CD4-positive, alpha-beta T cell treated with Interleukin-4 for 4 hours (primary cell): ENCODE data around the gene DFFA.
A peak's percentile ranks its signal among the peaks of the same experiment; 100 is the strongest.
"Not testable (repeated sequence)": the region's sequence is repeated elsewhere in the genome, so short reads cannot be mapped to it uniquely, and the experiment has no call there.

Experiments
- DNase-seq: peaks from one replicate; pipeline ENCODE4 v3.0.0-alpha.2; 2020

Gene DFFA, protein sequence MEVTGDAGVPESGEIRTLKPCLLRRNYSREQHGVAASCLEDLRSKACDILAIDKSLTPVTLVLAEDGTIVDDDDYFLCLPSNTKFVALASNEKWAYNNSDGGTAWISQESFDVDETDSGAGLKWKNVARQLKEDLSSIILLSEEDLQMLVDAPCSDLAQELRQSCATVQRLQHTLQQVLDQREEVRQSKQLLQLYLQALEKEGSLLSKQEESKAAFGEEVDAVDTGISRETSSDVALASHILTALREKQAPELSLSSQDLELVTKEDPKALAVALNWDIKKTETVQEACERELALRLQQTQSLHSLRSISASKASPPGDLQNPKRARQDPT

DNA sequence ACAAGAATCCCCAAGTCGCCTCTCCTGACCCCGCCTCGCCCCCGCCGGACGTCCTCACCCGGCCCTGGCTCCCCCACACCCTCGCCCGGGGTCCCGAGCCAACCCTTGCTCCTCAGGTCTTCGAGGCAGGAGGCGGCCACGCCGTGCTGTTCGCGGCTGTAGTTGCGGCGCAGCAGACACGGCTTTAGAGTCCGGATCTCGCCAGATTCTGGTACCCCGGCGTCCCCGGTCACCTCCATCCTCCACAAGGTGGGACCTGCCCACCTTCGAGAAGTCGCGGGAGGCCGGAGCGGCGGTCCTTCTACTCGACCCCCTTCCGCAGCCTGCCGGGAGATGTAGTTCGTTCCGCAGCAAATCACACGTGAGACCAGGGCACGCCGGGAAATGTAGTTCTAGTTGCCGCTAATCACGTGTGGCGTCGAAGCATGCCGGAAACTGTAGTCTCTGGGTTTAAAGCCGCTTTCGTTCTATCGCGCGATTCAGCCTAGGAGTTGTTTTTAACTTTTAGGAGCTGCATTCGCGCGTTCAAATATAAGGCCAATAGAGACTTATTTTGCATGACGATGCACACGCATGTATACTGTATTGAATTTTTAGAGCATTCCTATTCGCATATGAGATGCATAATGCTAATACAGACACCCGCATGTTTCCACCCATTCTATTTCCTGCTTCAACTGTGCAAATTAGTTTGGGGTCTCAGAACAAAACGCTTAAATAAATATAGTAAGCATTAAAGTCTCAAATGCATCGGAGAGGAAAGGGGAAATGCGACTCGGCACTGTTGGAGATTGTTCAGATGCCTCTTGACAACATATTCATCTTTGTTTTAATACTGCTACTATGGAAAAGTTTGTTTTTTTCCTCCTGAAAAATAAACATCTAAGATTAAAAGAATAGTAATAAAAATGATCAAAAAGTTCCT lies at the start of gene DFFA:
Gene DFFA, minus strand, starts transcription at position 310 of the 925 bp plus-strand sequence. Its CDS starts 71 bp downstream, at position 239.
- DNase-seq: peak; percentile 92

DNA sequence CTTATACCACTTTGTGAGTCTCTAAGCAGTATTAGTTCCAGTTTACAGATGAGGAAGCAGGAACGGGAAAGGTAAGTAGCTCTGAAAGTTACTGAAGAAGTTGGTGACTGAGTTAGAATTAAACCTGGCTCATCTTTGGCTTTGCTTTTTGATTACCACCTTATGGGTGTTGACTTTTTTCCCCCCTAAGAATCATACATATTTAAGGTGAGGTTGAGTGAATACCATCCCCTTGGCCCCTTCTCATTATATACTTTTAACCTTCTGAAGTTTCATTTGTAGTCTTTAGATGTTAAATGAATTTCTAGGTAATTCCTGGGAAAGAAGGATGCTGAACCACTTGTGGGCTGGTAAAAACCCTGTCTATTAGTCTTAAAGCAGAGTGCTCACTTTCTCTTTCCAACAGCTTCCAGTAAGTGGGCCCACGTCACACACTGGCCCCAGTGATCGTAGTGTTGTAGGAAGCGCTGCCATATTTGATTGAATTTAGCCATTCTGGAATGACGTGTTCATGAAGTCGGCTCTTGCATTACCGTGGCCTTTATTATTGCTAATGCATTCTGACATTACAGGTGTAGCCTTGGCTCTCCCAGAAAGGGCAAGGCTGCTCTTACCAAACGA lies 49.3 kb upstream of the DFFA start:
- no peak for DNase-seq

DNA sequence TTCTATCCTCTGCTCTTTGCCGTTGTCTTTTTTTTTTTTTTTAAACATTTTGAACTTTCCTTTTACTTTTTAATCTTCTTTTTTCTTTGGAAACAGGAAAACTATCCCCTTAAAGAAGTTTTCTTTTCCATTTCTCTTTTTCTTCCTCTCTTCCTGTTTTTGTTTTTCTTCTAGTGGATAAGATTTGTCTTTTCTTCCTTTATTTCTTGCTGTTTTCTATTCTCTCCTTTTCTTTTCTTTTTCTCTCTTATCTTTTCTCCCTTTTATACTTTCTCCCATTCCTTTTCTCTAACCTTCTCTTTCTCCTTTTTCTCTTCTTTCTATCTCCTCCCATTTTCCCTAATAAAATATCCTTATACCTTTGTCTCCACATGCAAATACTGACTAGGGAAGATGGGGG lies 48.6 kb upstream of the DFFA start:
- no peak for DNase-seq

DNA sequence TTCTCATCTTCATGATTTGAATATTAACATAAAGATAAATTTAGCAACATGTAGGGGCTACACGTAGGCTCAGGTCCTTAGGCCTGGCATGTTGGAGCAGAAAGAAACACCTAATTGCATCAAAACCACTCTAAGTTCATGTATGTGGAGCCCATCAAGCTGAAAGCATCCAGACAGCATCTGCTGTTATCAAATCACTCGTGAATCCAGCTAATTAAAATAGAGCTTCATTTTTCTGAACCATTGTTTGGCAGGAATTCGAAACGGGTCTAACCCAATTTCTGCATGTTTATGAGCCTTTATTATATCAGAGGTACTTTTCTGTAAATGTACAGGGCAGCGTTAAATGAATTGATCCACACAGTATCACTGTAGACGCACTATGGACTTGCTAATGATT lies 48.2 kb upstream of the DFFA start:
- DNase-seq: no peak

DNA sequence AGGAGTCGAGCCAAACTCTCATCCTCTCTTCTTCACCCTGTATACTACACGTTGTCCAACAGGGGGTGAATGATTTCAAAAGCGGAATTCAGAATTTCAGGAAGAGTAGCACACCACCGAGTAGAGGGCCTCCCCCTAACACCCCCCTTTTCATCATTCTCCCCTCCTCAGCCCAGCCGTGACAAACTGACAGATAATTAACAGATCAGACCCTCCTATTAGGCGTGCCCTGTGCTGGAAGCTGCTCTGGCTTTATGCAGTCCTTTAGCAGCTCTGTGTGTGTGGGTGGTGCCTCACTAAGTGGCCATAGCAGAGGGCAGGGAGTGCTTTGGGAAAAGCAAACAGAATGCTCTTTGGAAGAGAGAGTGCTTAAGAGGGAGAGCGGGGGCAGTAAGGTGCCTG lies 46.7 kb upstream of the DFFA start:
- no peak for DNase-seq

DNA sequence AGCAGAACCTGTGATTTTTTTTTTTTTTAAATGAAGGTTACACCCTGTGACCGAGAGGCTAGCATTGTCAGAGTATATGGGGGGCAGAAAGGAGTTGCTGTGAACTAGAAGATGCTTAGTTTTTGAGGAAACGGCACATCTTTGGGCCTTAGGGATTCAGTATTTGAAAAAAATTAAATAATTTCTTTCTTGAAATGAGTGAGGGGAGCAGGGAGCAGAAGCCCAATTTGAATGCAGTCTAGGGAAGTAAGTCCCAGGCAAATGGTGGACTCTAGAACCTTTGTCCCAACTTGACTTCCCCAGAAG lies 45.3 kb upstream of the DFFA start:
- no peak for DNase-seq

DNA sequence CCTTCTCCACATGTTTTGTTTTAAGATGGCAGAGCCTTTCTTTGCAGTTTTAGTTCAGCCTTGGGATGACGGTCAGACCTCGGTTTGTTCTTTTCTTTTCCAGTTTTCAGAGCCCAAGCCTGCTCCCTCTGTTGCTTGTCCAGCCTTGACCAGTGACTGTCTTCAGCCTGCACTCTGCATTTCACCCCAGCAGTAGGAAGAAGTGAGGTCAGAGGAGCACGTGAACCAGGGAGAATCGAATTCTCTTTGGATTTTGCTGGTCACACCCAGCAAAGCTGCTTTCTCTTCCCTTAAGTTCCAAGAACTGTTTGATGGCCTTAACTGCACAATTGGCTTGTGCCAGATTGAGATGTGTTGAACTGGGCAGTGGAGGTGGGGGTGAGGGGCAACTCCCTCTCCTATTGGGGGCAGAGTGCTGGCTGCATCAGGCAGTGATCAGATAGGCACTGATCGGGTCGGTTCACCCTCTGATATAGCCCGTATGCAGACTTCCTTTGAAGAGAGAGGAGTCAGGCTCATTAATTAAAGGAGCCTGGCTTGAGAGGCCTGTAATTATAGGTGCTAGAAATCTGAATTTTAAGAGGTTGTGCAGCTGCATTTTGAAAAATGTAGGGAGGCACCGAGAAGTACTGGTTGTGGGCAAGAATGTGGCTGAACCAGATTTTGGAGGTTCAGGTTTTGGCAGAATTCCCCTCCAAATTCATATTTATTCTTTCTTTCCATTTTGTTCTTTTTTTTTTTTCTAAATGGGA lies 44.8 kb upstream of the DFFA start:
- no peak for DNase-seq

DNA sequence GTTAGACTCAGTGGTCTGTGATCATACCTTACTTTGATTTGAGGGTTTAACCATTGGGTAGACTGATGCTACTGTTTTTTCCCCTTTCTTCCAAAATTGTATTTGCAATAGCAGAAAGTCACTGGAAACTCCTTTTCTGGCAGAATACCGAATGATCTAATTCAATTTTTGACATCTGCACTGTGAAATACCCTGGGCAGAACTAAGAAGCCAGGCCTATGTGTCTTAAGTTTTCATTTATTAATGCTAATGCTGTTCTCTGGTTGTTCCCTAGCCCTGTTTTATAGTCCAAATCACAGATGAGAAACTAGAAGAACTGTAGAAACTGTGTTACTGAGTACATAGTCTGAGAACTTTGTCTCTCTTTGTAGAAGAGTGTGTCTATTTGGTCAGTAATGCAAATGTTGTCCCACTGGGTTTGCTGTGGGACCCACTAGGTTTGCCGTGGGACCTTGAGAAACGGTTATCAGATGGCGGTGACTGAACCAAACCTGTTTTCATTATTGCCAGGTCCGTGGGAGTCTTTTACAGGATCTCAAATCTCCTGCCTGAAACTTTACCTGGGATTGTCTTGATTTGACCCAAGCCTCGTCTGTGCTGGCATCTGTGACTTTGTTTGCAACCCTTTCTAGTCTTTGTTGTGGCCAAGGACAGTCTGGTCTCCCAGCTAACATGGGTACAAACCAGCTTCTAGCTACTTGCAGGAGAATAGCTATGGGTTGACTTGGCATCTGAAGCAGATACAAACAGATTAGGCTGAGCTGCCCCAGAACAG lies 43.8 kb upstream of the DFFA start:
- DNase-seq: no peak

DNA sequence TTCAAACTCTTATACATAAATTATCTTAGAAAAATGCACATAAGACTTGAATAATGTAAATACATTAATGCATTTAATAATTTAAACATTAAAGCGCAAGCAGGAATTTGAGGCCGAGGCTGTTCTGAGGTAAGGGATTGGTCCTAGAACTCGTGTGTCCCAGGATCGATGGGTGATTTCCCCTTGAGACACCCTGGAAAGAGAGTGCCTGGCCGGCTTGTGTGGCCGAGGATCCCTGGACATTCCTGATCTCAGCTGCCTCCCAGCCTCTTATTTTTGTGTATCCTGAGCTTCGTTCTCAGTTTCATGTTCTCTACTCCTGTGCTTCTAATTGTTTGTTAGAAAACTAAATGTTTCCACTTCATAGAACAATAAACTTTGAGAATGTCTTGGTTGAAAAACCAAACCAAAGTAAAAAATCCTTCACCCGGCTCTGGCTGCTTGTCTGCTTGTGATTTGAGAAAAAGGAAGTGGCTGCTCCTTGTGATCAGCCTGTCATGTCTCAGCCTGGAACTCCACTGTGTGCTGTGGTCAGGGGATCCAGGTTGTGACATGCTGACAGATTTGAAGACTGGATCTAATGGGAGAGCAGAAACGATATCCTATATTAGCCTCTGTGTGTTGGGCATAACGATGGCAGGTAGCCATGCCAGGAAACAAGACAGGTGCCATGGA lies 43.1 kb upstream of the DFFA start:
- DNase-seq: peak; percentile 12

DNA sequence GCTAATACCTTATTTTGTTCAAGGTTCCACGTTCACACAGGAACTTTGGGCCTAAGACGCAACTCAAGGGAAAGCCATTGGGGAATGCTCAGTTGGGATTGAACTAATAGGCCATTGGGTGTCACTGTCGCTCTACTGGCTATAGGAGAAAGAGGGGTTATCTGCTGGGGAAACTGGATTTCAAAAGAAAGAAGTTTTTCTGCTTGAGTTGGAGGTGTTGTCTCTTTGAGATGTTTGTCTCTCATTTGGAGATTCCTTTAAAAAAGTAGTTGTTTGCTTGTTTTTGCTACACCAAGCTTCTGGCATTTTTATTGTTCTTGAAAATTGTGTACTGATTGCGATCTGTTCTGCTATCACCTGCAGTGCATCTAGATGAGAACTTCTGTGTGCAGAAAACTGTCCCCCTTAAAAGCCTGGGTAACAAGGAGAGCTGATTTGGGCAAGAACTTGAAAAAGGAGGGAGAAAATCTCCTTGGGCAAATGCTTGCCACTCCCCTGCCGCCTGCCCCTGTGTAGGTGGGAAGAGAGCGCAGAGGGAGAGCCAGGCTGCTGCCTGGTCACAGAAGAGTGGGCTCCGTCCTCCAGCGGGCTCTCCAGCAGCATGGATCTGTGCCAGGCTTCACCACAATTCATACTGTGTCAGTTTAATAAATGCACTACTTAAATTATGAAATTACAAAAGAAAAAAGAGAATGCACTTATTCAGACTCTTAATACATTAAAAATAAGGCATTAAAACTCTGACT lies 42.3 kb upstream of the DFFA start:
- peak; percentile 52 for DNase-seq

DNA sequence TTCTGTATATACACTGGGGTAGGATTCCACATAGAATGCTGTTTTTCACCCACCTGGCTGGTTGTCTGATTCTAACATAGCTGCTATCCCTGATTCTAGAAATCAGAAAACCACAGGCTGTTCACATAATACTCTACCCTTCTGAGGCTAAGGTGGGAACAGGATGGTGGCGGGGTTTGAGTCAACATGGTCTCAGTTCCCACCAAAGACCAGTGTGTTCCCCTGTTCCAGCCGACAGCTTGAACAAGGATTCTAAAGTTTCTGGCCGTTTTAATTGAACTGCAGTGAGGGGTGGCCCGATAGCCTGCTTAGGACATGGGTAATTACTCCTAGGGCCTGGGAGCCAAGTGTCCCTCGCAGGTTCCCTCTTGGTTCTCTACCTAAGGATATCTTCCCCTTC lies 40.9 kb upstream of the DFFA start:
- DNase-seq: peak; percentile 13

DNA sequence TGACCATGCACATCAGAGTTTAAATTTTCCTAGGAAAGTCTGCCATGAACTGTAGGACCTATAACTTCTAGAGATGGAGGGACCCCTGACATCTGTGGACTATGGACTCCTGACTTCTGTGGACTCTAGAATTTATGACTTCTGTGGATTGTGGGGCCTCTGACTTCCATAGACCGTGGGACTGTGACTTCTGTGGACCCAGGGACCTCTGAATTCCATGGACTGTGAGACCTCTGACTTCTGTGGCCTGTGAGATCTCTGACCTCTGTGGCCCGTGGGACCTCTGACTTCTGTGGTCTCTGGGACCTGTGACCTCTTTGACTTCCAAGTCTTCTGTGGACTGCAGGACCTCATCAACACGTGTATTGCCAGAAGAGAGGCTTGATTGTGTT lies 39.2 kb upstream of the DFFA start:
- DNase-seq: no peak

DNA sequence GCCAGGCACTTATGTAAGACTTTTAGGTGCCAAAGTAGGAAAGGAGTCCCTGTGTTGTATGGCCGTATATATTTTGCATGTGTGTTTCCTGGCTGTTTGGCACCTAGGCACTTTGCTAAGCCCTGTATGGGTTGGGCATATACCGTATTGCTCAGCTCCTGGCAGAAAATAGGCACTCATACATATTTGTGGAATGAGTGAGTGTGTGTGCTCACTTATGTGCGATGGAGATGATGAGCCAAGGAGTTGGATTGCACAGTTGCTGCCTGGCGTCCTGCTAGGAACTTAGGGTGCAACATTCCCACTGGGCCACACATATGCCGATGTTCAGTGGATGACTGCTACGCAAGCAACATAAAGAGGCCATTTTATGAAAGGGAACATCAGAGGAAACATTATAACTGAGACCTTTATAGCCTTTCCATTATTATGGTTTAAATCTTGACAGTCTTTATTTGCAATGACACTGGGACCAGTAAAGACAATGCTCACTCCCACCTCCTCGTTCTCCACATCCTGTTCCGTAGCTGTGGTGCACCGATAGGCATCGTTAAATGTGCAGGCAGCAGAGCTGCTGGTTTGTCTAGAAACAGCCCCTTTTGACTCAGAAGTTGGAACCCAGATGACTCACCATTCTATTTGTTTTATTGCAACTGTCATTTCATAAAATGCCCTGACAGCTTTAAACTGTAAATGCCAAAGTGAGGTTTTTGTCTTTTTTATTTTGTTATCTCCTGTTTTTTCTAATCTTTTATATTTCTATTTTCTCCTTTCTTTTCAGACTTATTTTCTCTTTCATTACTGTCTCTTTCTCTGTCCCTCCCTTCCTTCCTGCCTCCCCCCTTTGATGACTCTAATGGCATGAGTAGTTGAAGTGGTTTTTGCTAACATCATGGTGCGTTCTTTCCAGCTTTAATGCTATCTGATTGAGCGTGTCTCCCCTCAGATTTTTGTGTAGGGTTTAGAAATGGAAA lies 38.5 kb upstream of the DFFA start:
- peak; percentile 90 for DNase-seq

DNA sequence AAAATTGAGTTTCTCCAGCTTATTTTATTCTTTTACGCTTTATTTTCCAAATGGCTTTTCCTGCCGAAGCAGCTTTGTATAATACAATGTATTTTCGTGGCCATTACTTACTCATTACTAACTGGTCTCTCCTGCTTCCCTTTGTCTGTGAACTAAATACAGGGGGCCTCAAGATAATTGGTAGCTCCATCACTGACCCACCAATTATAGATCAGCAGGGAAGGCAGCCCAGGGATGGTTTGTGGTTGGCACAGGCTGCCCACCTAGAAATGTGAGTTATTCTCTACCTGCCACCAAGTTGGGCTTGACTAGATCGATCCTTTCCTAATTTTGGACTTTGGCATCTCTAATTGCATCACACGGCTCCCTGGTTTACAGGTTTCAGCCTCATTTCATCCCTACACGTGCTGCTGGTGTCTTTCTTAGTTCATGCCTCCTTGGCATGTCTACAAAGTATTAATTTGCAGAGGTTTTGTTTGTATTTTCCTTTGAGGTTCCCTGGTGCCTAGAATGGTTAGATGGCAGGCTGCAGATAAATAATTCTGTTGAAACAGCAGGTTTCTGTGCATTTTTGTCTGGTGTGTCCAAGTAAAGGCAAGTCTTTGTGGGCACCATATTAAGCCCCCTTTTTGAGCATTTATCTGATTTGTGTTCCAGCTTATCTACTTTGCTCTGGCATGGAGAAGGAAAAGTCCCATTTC lies 37.6 kb upstream of the DFFA start:
- DNase-seq: no peak

DNA sequence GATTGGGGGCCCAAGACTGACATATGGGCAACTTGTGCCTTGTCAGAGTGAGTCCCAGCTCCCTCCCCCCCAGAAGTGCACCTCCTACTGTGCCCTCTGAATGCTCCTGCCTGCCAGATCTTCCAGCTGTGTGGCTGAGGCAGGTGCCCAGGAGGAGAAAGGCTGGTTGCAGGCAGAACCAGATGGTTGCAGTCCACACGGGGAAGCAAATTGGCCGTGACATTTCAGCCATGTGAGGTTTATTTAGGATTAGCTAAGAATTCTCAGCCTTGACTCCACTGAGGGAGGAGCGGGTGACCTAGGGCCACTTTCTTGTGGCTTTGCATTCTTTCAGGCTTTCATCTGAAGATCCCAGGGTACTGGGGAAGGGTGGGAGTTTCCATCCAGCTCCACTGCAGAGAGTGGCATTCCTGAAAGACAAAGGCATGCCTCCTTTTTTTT lies 36.2 kb upstream of the DFFA start:
- no peak for DNase-seq

DNA sequence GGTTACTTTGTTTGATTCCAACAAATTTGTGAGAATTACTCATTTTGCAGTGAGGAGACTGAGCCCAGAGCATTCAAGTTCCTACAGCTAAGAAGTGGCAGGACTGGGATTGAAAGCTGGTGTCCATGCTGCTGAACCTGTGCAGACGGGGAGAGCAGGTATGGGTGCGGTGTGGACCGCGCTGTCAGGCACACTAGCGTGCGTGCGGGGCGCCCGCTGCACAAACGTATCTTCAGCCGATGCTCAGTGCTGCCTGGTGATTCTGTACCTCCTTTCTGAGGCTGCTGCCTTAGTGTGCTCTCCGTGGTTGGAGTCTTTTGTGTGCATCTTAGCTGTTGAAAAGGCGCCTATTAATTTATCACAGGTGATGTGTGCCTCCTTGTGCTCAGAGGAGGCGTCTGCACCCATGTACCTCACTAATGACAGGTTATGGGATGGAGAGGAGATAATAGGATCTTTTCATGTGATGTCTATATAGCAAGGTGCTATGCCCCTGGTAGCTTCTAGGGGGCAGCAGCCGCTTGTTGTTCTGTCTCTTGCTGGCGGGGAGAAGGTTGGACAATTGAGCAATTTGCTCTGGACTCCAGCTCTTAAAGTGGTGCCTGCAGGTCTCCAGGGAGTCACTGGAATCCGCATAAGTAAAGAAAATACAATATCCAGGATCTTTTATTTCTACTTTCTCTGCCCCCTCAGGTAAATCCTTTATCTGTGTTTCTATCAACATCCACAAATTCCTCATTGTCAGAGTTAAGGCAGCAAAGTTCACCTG lies 35.0 kb upstream of the DFFA start:
- DNase-seq: peak; percentile 73

DNA sequence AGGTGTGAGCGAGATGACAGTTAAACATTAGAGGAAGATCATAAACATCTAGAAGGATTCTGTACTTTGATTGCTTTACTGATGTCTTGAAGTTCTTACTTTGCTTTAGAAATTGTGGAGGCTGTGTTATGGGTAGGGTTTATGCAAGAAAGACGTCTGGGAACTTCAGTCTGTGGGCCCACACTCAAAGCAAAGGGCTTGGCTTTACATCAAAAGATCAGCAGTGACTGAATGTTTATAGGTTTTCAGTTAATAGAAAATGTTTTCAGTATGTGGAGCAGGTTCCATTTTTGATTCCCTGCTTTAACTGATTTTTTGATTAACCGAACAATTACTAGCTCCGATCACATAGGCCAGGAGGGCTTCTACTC lies 34.3 kb upstream of the DFFA start:
- DNase-seq: no peak

DNA sequence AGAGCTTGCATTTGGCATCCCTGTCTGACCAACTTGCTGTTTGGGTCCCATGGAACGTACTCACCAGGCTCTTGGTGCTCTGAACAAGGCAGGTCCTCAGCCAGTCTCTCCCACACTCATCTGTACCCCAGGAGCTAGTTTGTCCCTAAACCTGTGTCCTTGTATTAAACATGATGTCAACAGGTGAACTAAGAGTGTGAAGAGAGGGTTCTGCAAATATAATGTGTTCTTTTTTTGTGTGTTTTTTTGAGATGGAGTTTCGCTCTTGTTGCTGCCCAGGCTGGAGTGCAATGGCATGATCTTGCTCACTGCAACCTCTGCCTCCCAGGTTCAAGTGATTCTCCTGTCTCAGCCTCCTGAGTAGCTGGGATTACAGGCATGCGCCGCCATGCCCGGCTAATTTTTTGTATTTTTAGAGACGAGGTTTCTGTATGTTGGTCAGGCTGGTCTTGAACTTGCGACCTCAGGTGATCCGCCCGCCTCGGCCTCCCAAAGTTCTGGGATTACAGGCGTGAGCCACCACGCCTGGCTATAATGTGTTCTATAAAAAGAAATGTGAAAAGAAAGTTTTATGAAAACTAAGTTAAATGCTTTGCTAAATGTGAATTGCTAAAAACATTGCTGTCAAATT lies 33.8 kb upstream of the DFFA start:
- DNase-seq: not testable (repeated sequence)
